Stimulated activated CD4-positive, alpha-beta T cell treated with anti-CD3 and anti-CD28 coated beads, TNF-alpha, amount 100 ng/mL, for 1 hour (primary cell): ENCODE data around the gene VIPR2.

Source experiments
- DNase-seq, 3 donors: peaks; one replicate each; pipeline ENCODE4 v3.0.0-alpha.2; 2020; ENCODE audit warnings: low read depth in 3 of 3, low spot score in 1 of 3

Gene VIPR2

DNA sequence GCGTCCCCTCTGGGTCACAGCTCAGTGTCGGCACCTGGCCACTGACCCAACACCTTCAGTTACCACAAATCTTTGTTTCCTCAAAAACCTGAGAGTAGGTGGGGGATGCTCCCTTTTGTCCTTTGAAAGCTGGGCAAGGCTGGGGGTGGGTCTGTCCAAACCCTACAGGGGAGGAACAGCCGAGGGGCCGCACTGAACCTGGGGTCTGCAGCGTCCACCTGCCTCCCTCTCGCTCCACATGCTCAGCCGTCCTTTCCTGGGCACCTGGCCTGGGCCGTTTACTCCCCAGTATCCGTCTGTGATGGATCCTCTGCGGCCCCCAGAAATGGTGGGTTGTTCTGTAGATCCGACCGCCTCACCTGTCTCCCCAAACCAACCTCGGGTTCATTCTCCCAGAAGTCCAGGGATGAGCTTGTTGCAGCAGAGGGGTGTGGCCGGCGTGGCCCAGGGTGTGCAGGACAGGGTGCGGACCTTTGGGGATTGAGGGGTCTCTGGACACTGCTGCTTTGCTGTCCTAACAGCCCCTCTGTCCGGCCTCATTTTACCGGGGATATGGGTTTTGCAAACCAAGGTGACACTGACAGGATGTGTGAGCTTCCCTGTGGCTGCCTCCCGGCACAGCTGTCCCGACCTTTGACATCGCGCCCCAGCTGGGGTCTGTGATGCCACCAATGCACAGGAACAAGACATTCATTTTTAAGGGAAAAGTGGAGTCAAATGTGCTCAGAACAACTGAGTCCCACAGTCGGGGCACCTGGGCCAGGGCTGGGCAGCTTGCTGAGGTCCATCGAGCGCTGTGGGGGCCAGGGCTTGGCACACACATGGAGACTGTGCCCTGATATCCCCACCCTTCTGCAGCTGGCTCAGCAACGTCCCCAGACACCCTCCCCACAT lies 115.9 kb downstream of the VIPR2 start:
- DNase-seq, result no peak

DNA sequence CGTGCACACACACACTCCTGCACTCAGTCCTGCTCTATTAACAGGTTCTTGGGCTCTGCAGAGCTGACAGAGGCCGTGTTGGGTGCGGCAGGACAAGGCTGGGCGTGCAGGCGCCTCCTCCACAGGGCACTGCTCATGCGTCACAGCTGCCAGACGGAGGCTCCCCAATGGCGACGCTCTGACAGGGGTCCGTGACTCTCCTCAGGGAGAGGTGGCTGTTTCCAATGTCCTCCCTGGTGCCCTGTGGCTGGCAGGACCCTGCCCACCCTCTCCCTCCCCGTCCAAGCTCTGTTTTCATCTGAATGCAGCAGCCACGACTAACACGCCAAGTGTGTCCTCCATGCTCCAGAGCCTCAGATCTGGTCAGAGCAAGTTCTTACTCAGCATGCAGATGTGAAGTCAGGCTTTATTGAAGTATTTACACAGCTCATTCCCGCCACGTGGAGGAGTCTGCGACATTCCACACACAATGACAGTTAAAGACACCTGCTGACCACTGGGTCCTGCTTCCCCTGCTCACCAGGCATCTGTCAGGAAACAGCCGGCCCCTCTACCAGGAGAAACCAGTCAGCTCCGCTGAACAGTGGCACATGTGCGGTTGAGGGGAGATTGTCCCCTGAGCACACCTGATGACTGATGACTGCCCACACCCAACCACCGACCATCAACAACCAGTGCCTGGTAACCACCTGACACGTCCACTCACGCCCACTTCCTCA lies 116.7 kb downstream of the VIPR2 start:
- no peak for DNase-seq

- no peak for DNase-seq
These were observed 117.4 kb downstream of the VIPR2 start for GRCh38 chr7:159027056-159027788.

GRCh38 chr7:159026271-159027055 lies 118.2 kb downstream of the VIPR2 start:
- DNase-seq, result no peak

- DNase-seq, result no peak
These were observed 119.4 kb downstream of the VIPR2 start for GRCh38 chr7:159025161-159025779.

GRCh38 chr7:159024280-159024951 lies 120.3 kb downstream of the VIPR2 start:
- DNase-seq, result no peak

DNA sequence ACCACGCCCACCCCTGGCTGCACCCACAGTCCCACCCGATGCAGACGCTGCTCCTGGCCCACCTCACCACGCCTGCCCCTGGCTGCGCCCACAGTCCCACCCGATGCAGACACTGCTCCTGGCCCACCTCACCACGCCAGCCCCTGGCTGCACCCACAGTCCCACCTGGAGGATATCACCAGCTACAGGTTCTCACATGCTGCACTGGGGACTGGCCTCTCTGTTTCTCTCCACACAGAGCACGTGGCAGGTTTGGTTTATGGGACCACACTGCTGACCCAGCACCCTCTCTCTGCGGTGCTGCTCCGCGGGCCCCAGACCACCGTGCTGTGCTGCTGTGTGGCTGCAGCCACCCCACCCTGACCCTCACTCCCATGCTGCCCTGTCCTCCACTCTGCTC lies 120.9 kb downstream of the VIPR2 start:
- DNase-seq, result no peak

DNA sequence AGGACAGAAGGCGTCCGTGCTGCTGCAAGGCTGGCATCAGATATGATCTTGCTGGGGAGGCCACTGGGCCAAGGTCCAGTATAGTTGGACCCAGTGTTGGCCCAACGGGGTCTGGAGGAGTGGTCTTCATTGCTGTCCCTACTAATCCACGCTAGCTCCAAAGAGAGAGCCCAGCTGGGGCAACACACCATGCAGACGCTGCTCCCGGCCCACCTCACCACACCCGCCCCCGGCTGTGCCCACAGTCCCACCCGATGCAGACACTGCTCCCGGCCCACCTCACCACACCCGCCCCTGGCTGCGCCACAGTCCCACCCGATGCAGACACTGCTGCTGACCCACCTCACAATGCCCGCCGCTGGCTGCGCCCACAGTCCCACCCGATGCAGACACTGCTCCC lies 121.5 kb downstream of the VIPR2 start:
- DNase-seq, result no peak

GRCh38 chr7:159022238-159022993 lies 122.3 kb downstream of the VIPR2 start:
- no peak for DNase-seq

DNA sequence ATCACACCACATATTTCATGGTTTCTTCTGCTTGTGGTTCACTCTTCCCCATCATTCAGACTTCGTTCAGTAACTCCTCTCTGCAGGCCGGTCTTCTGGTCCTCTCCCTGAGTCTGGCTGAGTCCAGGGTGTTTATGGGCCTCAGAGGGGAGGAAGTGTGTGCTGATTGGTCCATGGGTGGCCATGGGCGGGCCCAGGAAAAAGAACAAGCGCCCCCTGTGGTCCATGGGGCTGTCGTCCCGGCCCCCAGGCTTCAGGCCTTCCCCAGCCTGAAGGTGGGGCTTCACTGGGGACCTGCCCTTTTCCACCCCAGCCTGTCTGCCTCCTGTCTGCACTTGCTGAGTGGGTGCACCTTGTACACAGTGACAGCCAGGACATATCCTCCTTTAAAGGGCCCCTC lies 123.7 kb downstream of the VIPR2 start:
- DNase-seq, result no peak

DNA sequence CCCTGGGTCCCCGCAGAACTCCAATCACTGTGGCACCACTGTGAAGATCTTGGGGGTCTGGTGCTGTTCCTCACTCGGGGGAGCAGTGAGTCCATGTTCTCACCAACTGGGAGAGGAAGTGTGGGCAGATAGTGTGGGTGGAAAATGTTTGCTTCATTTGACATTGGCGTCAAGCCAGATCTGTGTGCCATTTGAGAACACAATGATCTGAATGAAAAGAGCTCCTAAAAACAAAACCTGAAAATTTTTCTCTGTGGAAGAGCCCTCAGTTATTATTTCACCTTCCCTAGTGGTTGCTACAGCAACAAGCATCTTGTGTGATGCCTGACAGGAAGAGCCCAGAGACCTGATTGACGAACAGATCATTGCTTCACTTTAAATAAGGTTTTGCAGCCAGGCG lies 125.6 kb downstream of the VIPR2 start:
- DNase-seq, result no peak

DNA sequence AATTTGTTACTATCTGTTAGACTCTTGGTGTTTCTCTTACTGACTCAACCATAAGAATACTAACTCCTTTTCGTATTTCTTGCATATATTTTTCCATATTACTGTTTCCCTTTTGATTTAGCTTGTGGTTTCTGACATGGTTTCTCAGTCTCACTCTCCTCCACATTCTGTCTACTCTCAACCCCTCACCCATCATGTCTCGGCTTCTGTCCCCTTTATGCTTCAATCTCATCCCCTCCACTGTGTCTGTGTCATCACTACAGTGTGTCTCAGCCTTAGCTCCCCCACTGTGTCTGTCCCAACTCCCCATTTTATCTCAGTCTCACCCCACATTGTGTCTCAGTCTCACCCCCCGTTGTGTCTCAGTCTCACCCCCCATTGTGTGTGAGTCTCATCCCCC lies 126.9 kb downstream of the VIPR2 start:
- no peak for DNase-seq

- no peak for DNase-seq
These were observed 127.5 kb downstream of the VIPR2 start for GRCh38 chr7:159017210-159017609.

GRCh38 chr7:159016591-159016990 lies 128.1 kb downstream of the VIPR2 start:
- no peak for DNase-seq

DNA sequence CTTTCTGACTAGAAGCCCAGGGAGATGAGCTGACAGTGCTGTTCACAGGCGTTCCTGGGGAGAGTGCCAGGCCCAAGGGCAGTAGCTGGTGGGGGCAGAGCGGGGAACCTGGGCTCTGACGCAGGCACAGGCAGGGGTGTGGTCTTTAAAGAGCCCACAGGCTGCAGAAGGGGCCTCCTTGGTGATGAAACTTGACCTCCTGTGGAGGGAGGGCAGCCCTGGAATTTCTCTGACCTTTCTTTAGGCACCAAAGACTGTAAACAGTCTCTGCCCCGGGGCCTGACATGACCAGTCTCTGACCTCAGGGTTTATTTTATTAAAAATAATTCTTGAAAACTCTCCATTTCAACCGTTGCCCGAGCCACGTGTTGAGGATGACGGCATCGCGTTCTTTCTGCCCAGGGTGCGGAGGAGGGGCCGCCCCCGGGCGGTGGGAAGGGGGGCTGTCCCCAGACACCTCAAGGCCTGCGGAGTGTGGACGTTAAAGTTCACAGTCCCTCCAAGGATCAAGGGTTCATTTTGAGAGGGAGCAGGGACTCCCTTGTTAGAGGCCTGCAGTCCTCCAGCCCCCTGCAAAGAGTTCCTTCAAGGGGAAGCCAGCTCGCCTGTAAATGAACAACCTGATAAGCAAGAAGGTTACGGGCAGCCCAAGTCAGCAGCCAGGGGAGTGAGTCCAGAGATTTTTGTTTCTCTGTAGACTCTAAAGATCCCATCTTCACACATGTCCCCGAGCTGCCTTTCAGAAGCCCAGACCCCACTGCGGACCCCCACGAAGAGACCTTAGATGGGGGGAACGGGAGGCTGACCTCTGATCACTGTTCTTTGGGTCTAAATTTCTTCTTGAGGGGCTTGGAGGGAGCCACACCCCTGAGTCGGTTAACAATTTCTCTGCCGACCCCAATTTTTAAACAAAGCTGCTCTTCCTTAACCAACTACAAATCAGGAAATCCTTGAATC lies 128.9 kb downstream of the VIPR2 start:
- no peak for DNase-seq

GRCh38 chr7:159015081-159015453 lies 129.6 kb downstream of the VIPR2 start:
- no peak for DNase-seq

DNA sequence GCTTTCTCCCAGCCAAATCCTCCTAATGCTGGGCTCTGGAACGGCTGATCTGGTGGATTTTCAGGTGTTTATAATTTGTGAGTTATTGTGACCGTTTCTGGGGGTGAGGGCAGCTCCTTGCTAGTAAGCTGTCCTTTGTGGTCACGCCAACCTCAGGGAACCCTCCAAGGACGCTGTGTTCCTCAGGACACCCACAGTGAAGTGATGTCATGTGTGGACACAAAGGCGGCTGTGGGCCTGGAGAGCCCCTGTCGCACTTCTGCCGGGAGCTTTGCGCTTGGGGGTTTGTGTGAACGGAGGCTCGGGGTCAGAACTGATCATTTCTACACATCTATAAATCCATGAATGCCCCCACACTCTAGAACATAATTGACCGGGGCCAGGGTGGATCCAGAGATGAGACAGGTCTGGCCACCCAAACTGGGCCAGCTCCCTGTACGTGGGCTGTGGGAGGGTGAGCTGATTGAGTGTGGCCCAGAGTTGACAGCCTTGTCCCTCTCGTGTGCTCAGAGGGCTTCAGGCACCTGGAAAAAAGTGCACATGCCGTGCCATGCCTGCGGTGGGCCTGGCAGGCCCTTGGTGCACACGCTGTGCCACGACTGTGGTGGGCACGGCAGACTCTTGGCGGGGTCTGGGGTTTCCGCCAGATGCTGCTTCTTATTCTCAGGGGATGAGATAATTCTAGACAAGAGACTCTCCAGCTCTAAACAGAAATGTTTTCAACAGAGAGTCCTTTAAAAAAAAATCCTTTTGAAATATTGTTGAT lies 130.2 kb downstream of the VIPR2 start:
- DNase-seq, result no peak
